K562 (cell line): Measurements from ENCODE around the gene TPBGL.

Experiments
- CHD2 ChIP-seq: IDR thresholded peaks from 2 replicates; pipeline ENCODE4 v1.6.1; 2011; ENCODE audit warnings: low read depth, low read length
- IRF2 ChIP-seq: sonication (generic); formaldehyde crosslinking; IDR thresholded peaks from 2 replicates; pipeline ENCODE4 v1.8.1; 2022; ENCODE audit warnings: mild to moderate bottlenecking, missing genetic modification reagents
- NRF1 ChIP-seq, 2 experiments: fragments of 450-650 bp; IDR thresholded peaks in 1 of 2; conservative IDR thresholded peaks in 1 of 2; 2 replicates each; pipeline ENCODE4 v1.6.1; 2014; ENCODE audit warnings: mild to moderate bottlenecking in 2 of 2
- RBM14 ChIP-seq: fragments of 200-400 bp; formaldehyde crosslinking; IDR thresholded peaks from 2 replicates; pipeline ENCODE4 v1.6.1; 2018; ENCODE audit warnings: low read depth, mild to moderate bottlenecking, low read length, moderate library complexity, borderline replicate concordance; ENCODE audit not compliant: insufficient read depth
- RCOR1 ChIP-seq, 2 experiments: IDR thresholded peaks; 2 replicates each; pipeline ENCODE4 v1.6.1; 2012; ENCODE audit warnings: low read depth in 2 of 2, low read length in 2 of 2, borderline replicate concordance in 1 of 2, improper control_type of control experiment in 1 of 2
- SMAD3 ChIP-seq: fragments of 450-650 bp; formaldehyde crosslinking; conservative IDR thresholded peaks from 2 replicates; pipeline ENCODE4 v1.4.0; 2020; ENCODE audit warnings: mild to moderate bottlenecking
- TCF7L2 ChIP-seq: fragments of 150-350 bp; IDR thresholded peaks from 2 replicates; pipeline ENCODE4 v1.6.1; 2016; ENCODE audit warnings: low read depth, mild to moderate bottlenecking, low read length, moderate library complexity
- ZFP36 ChIP-seq: fragments of 150-350 bp; IDR thresholded peaks from 2 replicates; pipeline ENCODE4 v1.6.1; 2018; ENCODE audit warnings: low read length, low read depth; ENCODE audit not compliant: partially characterized antibody
- ZNF217 ChIP-seq: sonication (generic); formaldehyde crosslinking; IDR thresholded peaks from 2 replicates; pipeline ENCODE4 v1.8.0; 2022; ENCODE audit warnings: mild to moderate bottlenecking, missing genetic modification reagents
- ZNF445 ChIP-seq: fragments of 250-450 bp; sonication (Bioruptor Pico); IDR thresholded peaks from 2 replicates; pipeline ENCODE4 v1.4.0; 2020; ENCODE audit warnings: low read depth, mild to moderate bottlenecking, moderate library complexity
- ZNF589 ChIP-seq: fragments of 200-800 bp; sonication (Bioruptor generic); IDR thresholded peaks from 2 replicates; pipeline ENCODE4 v1.6.1; 2016; ENCODE audit warnings: low read depth, missing genetic modification characterization, missing compliant biosample characterization
- TF ChIP-seq, protein P1 (sequence below), 2 experiments: fragments of 200-800 bp in 1 of 2; sonication (Bioruptor generic) in 1 of 2; sonication (generic) in 1 of 2; formaldehyde crosslinking in 1 of 2; IDR thresholded peaks in 1 of 2; conservative IDR thresholded peaks in 1 of 2; 2 replicates each; pipeline versions ENCODE4 v1.5.0 to v1.6.1; 2016 to 2020; ENCODE audit warnings: missing compliant biosample characterization in 1 of 2, missing genetic modification characterization in 1 of 2, missing genetic modification reagents in 1 of 2

DNA sequence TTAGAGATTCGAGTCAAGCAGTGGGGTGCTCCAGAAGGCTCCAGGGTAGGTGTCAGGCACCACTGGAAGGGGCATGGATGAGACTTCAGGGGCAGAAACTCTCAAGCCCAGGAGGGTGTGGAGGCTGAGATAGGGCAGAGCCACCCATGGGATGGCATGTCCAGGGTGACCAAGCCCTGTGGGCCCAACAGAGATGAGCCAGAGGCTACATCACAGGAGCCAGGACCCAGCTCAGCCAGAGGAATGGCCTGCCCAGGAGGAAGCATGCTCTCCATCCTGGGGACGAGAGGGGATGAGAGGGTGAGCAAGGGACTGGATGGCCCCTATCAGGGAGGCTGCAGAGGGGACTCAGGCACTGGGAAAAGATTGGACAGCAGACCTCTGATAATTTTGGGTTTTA is 46.9 kb upstream of the TPBGL start:
- TF ChIP-seq ZNF445 (CRISPR knock-in tag): no peak
- no peak for TF ChIP-seq ZNF217 (CRISPR knock-in tag)
- TF ChIP-seq ZFP36: no peak
- no peak for TF ChIP-seq TCF7L2
- TF ChIP-seq SMAD3 (CRISPR knock-in tag): no peak
- TF ChIP-seq RBM14: no peak
- no peak for TF ChIP-seq CHD2
- no peak for TF ChIP-seq IRF2 (CRISPR knock-in tag)
- no peak for TF ChIP-seq ZNF589 (CRISPR knock-in tag)
- no peak for TF ChIP-seq RCOR1 (IDR thresholded peaks at IDR 0.05; ENCODE audit: borderline replicate concordance in 1 of 2, low read depth in 2 of 2, low read length in 2 of 2)
- TF ChIP-seq, protein P1, sequence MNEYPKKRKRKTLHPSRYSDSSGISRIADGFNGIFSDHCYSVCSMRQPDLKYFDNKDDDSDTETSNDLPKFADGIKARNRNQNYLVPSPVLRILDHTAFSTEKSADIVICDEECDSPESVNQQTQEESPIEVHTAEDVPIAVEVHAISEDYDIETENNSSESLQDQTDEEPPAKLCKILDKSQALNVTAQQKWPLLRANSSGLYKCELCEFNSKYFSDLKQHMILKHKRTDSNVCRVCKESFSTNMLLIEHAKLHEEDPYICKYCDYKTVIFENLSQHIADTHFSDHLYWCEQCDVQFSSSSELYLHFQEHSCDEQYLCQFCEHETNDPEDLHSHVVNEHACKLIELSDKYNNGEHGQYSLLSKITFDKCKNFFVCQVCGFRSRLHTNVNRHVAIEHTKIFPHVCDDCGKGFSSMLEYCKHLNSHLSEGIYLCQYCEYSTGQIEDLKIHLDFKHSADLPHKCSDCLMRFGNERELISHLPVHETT (CRISPR knock-in tag; conservative IDR thresholded peaks at IDR 0.05 in 1 of 2, IDR thresholded peaks at IDR 0.05 in 1 of 2): no peak
- no peak for TF ChIP-seq NRF1 (conservative IDR thresholded peaks at IDR 0.05 in 1 of 2, IDR thresholded peaks at IDR 0.05 in 1 of 2)
